ENCODE results near the gene ARHGEF4. TPM values are rescaled to one million over a fixed set of nuclear protein-coding genes. Genes with fewer than 3 reads are reported as not detected.

ARHGEF4 gene
- total and polyA plus RNA-seq, 2 donors (not counting 3 experiments of a cell fraction or from before 2014, with no cell fraction given) = not detected

DNA sequence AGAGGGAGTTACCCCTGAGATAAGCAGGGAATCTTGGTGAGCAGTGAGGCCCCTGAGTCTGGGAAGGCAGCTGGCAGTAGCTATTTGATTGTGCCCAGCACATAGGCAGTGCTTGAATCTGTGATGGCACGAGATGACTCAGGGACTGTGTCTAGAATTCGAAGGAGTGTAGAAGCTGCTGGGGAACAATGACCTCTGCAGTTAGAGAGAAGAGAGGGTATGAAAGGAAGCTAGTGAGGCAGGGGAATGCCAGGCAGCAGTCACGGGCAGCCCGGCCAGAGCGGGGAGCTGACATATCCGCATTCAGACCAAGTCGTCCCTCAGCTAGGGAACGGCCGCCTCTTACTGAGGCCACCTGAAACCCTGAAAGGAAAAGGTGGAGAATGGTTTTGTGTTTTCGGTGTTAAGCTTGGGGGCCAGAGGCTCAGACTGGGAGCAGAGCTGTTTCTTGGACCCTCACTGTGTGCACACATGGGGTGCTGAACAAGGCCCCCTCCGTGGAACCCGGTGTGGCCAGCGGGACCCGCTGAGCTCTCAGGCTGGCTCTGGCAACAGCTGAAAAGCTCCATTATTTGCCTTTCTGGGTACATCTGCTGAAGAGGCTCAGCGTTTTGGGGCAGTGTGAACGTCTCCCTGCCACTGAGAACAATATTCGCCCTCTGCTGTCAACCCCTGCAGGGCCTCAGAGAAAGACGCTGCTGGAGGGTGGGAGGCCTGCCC is 32.9 kb downstream of the ARHGEF4 start:
- Histone ChIP-seq H3K27me3 (ENCODE audit: control insufficient read depth in 2 of 2, insufficient read depth in 2 of 2, low read length in 2 of 2) (no peaks in the 10 kb centered on the region), H3K9me1 (replicated peaks; ENCODE audit: control insufficient read depth, extremely low read depth, insufficient read depth, low read length) (no peaks in the 10 kb centered on the region), H4K20me1 (replicated peaks; ENCODE audit: control insufficient read depth, extremely low read depth, insufficient read depth, low read length) (no peaks in the 10 kb centered on the region), H3K4me2 (ENCODE audit: insufficient read depth, low read length) (no peak overlapping the region), H3K27ac (ENCODE audit: insufficient read depth, low read depth, low read length) (no peak overlapping the region), H3K9ac (replicated peaks; ENCODE audit: extremely low read depth, insufficient read depth, low read length) (no peak overlapping the region), H3K36me3 (ENCODE audit: control insufficient read depth in 2 of 2, extremely low read depth in 1 of 2, insufficient read depth in 2 of 2, low read length in 2 of 2) (no peaks in the 10 kb centered on the region), H3K9me3 (replicated peaks; ENCODE audit: control insufficient read depth, insufficient read depth, low read length) (no peaks in the 10 kb centered on the region), H3K79me2 (ENCODE audit: control insufficient read depth, insufficient read depth, low read length) (no peaks in the 10 kb centered on the region), H2AFZ (ENCODE audit: low read depth, low read length) (no peak overlapping the region), H3K4me1 (ENCODE audit: control insufficient read depth, extremely low read depth, insufficient read depth, low read length) (no peaks in the 10 kb centered on the region), H3K4me3 (replicated peaks in 1 of 3; ENCODE audit: insufficient read depth in 1 of 3, low read depth in 1 of 3, low read length in 3 of 3) (no peak overlapping the region)
- FAIRE-seq (no peak), DNase-seq (ENCODE audit: low read depth, low spot score) (no peak)
- POLR2A ChIA-PET = no interaction called here
- BruUV-seq (replicated peaks) = no TSS peak
- TF ChIP-seq JUN (IDR thresholded peaks at IDR 0.05; ENCODE audit: borderline replicate concordance, insufficient read depth, insufficient read length, low read depth) = no peak
- TF ChIP-seq GATA2 (IDR thresholded peaks at IDR 0.05; ENCODE audit: insufficient read depth, insufficient read length, low read depth, low read length) = no peak
- no peak for TF ChIP-seq EZH2 (IDR thresholded peaks at IDR 0.05; ENCODE audit: borderline replicate concordance, low read depth, low read length, severe bottlenecking)
- CTCF ChIA-PET = interaction anchor here (0.6 to 2.6 kb wide), 3 partner anchors 11 to 72 kb away, joined by 3 to 15 read pairs (median 3); no protein-coding TSS in a partner anchor
- dilution Hi-C loops (cut with MboI; ENCODE audit: extremely low pct_ligation_motif_present, low sequenced_read_pairs) (no loop called here), intact Hi-C loops (cut with micrococcal nuclease) (no loop called here)

DNA sequence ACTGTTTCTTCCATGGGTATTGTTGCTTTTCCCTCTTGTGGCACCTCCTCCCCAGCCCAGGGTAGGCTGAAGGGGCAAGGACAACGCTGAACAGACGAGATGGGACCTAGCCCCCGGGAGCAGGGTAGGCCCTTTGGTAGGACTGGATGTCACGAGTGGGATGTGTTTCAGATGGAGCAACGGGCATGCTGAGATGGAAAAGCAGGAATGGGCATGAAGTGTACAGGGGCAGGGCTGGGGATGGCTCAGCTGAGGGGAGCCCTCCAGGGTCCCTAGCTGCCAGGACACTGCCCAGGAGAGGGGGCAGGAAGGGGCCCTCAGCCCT is 33.4 kb downstream of the ARHGEF4 start:
- dilution Hi-C loops (cut with MboI; ENCODE audit: extremely low pct_ligation_motif_present, low sequenced_read_pairs) = no loop called here
- no peak overlapping the region for H2AFZ ChIP-seq (ENCODE audit: low read depth, low read length)
- BruUV-seq (replicated peaks) = no TSS peak
- no peaks in the 10 kb centered on the region for H3K9me3 ChIP-seq (replicated peaks; ENCODE audit: control insufficient read depth, insufficient read depth, low read length)
- no peaks in the 10 kb centered on the region for H4K20me1 ChIP-seq (replicated peaks; ENCODE audit: control insufficient read depth, extremely low read depth, insufficient read depth, low read length)
- intact Hi-C loops (cut with micrococcal nuclease) = no loop called here
- no peak for DNase-seq (ENCODE audit: low read depth, low spot score)
- CTCF ChIA-PET = interaction anchor here (2.6 kb wide), 1 partner anchor 73 kb away, joined by 15 read pairs; no protein-coding TSS in a partner anchor
- TF ChIP-seq, protein P1, sequence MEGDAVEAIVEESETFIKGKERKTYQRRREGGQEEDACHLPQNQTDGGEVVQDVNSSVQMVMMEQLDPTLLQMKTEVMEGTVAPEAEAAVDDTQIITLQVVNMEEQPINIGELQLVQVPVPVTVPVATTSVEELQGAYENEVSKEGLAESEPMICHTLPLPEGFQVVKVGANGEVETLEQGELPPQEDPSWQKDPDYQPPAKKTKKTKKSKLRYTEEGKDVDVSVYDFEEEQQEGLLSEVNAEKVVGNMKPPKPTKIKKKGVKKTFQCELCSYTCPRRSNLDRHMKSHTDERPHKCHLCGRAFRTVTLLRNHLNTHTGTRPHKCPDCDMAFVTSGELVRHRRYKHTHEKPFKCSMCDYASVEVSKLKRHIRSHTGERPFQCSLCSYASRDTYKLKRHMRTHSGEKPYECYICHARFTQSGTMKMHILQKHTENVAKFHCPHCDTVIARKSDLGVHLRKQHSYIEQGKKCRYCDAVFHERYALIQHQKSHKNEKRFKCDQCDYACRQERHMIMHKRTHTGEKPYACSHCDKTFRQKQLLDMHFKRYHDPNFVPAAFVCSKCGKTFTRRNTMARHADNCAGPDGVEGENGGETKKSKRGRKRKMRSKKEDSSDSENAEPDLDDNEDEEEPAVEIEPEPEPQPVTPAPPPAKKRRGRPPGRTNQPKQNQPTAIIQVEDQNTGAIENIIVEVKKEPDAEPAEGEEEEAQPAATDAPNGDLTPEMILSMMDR (IDR thresholded peaks at IDR 0.05; ENCODE audit: extremely low read depth in 1 of 2, insufficient read depth in 1 of 2, low read depth in 1 of 2, low read length in 2 of 2) = no peak
- TF ChIP-seq JUN (IDR thresholded peaks at IDR 0.05; ENCODE audit: borderline replicate concordance, insufficient read depth, insufficient read length, low read depth) (no peak), EZH2 (IDR thresholded peaks at IDR 0.05; ENCODE audit: borderline replicate concordance, low read depth, low read length, severe bottlenecking) (no peak), GATA2 (IDR thresholded peaks at IDR 0.05; ENCODE audit: insufficient read depth, insufficient read length, low read depth, low read length) (no peak), MYC (IDR thresholded peaks at IDR 0.05; ENCODE audit: low read depth, low read length) (no peak), POLR2AphosphoS5 (IDR thresholded peaks at IDR 0.05; ENCODE audit: insufficient read depth, low read depth, low read length) (no peak), FOS (IDR thresholded peaks at IDR 0.05; ENCODE audit: borderline replicate concordance, insufficient read depth, low read length) (no peak), MAX (IDR thresholded peaks at IDR 0.05; ENCODE audit: insufficient read depth, insufficient read length) (no peak), POLR2A (IDR thresholded peaks at IDR 0.05; ENCODE audit: low read depth, low read length) (no peak)
- H3K27me3 ChIP-seq (ENCODE audit: control insufficient read depth in 2 of 2, insufficient read depth in 2 of 2, low read length in 2 of 2) = no peaks in the 10 kb centered on the region
- H3K9ac ChIP-seq (replicated peaks; ENCODE audit: extremely low read depth, insufficient read depth, low read length) = no peak overlapping the region
- H3K9me1 ChIP-seq (replicated peaks; ENCODE audit: control insufficient read depth, extremely low read depth, insufficient read depth, low read length) = no peaks in the 10 kb centered on the region
- H3K4me1 ChIP-seq (ENCODE audit: control insufficient read depth, extremely low read depth, insufficient read depth, low read length) = no peaks in the 10 kb centered on the region
- no peak overlapping the region for H3K27ac ChIP-seq (ENCODE audit: insufficient read depth, low read depth, low read length)
- H3K79me2 ChIP-seq (ENCODE audit: control insufficient read depth, insufficient read depth, low read length) = no peaks in the 10 kb centered on the region
- no peaks in the 10 kb centered on the region for H3K36me3 ChIP-seq (ENCODE audit: control insufficient read depth in 2 of 2, extremely low read depth in 1 of 2, insufficient read depth in 2 of 2, low read length in 2 of 2)
- no peak overlapping the region for H3K4me3 ChIP-seq (replicated peaks in 1 of 3; ENCODE audit: insufficient read depth in 1 of 3, low read depth in 1 of 3, low read length in 3 of 3)
- no peak overlapping the region for H3K4me2 ChIP-seq (ENCODE audit: insufficient read depth, low read length)
- FAIRE-seq = no peak
- POLR2A ChIA-PET = no interaction called here

Measured in endothelial cell of umbilical vein (primary cell).